ENCODE results near the gene EIF4G3. TPM values are rescaled to one million over a fixed set of nuclear protein-coding genes. Genes with fewer than 3 reads are reported as not detected.

The EIF4G3 gene
- polyA plus RNA-seq, 1 donor (not counting 4 experiments of a cell fraction or from before 2014, with no cell fraction given) = 44.6 TPM

DNA sequence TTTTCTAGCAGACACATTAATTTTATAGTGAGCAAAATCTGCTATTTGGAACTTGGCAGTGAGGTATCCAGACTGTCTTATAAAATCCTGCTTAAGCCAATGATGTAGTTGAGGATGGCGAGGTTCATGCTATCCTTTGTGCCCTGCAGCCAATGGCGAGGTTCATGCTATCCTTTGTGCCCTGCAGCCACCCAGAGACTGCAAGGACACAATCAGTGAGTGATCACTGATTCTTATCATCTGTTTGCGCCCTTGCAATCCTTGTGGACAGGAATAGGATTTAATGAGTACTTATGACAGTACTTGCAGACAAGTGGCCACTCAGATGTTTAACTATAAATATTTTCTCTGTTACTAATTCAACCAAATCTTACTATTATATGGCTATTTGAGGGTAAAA is 112.6 kb downstream of the EIF4G3 start:
- Histone ChIP-seq H3K4me3 (ENCODE audit: control insufficient read depth in 2 of 3, extremely low read depth in 1 of 3, insufficient read depth in 2 of 3, low read depth in 1 of 3, low read length in 3 of 3) (no peak overlapping the region), H3K9ac (ENCODE audit: control insufficient read depth, extremely low read depth, insufficient read depth, low read length) (no peak overlapping the region), H3K27me3 (ENCODE audit: control insufficient read depth, extremely low read depth, insufficient read depth, low read length) (no peaks in the 10 kb centered on the region), H3K9me1 (ENCODE audit: control insufficient read depth, extremely low read depth, insufficient read depth, low read length) (no peaks in the 10 kb centered on the region), H3K9me3 (ENCODE audit: control insufficient read depth, low read depth, low read length) (no peaks in the 10 kb centered on the region), H3K27ac (ENCODE audit: control insufficient read depth, insufficient read depth, low read length) (no peak overlapping the region), H4K20me1 (ENCODE audit: control insufficient read depth, extremely low read depth, insufficient read depth, low read length) (no peaks in the 10 kb centered on the region), H3K4me1 (ENCODE audit: control insufficient read depth, extremely low read depth, insufficient read depth, low read length) (no peaks in the 10 kb centered on the region), H3K36me3 (ENCODE audit: control insufficient read depth in 2 of 2, extremely low read depth in 1 of 2, insufficient read depth in 2 of 2, low read length in 2 of 2) (peaks cover 0 to 4% of the 10 kb centered on the region in 2 experiments), H2AFZ (ENCODE audit: control insufficient read depth, low read length) (no peak overlapping the region), H3K4me2 (ENCODE audit: control insufficient read depth, extremely low read depth, insufficient read depth, low read depth, low read length) (no peak overlapping the region), H3K79me2 (ENCODE audit: control insufficient read depth, insufficient read depth, low read length) (no peaks in the 10 kb centered on the region)
- dilution Hi-C loops (cut with MboI; ENCODE audit: extremely low pct_ligation_motif_present, low sequenced_read_pairs) = no loop called here
- DNase-seq (ENCODE audit: low read depth, low spot score) (no peak), FAIRE-seq (no peak)
- TF ChIP-seq, protein P1, sequence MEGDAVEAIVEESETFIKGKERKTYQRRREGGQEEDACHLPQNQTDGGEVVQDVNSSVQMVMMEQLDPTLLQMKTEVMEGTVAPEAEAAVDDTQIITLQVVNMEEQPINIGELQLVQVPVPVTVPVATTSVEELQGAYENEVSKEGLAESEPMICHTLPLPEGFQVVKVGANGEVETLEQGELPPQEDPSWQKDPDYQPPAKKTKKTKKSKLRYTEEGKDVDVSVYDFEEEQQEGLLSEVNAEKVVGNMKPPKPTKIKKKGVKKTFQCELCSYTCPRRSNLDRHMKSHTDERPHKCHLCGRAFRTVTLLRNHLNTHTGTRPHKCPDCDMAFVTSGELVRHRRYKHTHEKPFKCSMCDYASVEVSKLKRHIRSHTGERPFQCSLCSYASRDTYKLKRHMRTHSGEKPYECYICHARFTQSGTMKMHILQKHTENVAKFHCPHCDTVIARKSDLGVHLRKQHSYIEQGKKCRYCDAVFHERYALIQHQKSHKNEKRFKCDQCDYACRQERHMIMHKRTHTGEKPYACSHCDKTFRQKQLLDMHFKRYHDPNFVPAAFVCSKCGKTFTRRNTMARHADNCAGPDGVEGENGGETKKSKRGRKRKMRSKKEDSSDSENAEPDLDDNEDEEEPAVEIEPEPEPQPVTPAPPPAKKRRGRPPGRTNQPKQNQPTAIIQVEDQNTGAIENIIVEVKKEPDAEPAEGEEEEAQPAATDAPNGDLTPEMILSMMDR (optimal IDR thresholded peaks at IDR 0.05 in 1 of 3, IDR thresholded peaks at IDR 0.05 in 1 of 3, conservative IDR thresholded peaks at IDR 0.05 in 1 of 3; ENCODE audit: extremely low read depth in 1 of 3, insufficient read depth in 2 of 3, low read length in 3 of 3) = no peak
- no peak for TF ChIP-seq EZH2 (IDR thresholded peaks at IDR 0.05; ENCODE audit: low read length)

DNA sequence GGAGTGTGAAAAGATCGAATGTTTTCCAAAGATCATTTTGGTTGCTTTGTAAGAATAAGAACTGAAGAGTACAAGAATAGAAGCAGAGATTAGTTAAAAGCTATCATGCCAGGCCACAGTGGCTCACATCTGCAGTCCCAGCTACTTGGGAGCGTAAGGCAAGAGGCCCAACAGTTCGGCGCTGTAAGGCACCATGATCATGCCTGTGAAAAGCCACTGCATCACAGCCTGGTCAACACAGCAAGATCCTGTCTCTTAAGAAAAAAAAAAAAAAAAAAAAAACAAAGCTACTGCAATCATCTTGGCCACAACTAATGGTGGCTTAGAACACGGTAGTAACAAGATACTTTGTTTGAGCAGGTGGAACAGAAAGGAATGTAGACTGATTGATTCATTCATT is 116.2 kb downstream of the EIF4G3 start:
- Histone ChIP-seq H3K9ac (ENCODE audit: control insufficient read depth, extremely low read depth, insufficient read depth, low read length) (no peak overlapping the region), H3K79me2 (ENCODE audit: control insufficient read depth, insufficient read depth, low read length) (no peaks in the 10 kb centered on the region), H3K9me1 (ENCODE audit: control insufficient read depth, extremely low read depth, insufficient read depth, low read length) (no peaks in the 10 kb centered on the region), H3K27ac (ENCODE audit: control insufficient read depth, insufficient read depth, low read length) (no peak overlapping the region), H3K4me1 (ENCODE audit: control insufficient read depth, extremely low read depth, insufficient read depth, low read length) (peaks cover 8% of the 10 kb centered on the region), H3K36me3 (ENCODE audit: control insufficient read depth in 2 of 2, extremely low read depth in 1 of 2, insufficient read depth in 2 of 2, low read length in 2 of 2) (no peaks in the 10 kb centered on the region), H3K27me3 (ENCODE audit: control insufficient read depth, extremely low read depth, insufficient read depth, low read length) (no peaks in the 10 kb centered on the region), H3K4me2 (ENCODE audit: control insufficient read depth, extremely low read depth, insufficient read depth, low read depth, low read length) (no peak overlapping the region), H3K4me3 (ENCODE audit: control insufficient read depth in 2 of 3, extremely low read depth in 1 of 3, insufficient read depth in 2 of 3, low read depth in 1 of 3, low read length in 3 of 3) (no peak overlapping the region), H4K20me1 (ENCODE audit: control insufficient read depth, extremely low read depth, insufficient read depth, low read length) (no peaks in the 10 kb centered on the region), H2AFZ (ENCODE audit: control insufficient read depth, low read length) (no peak overlapping the region), H3K9me3 (ENCODE audit: control insufficient read depth, low read depth, low read length) (no peaks in the 10 kb centered on the region)
- FAIRE-seq (no peak), DNase-seq (ENCODE audit: low read depth, low spot score) (no peak)
- dilution Hi-C loops (cut with MboI; ENCODE audit: extremely low pct_ligation_motif_present, low sequenced_read_pairs) = no loop called here
- no peak for TF ChIP-seq EZH2 (IDR thresholded peaks at IDR 0.05; ENCODE audit: low read length)
- TF ChIP-seq, protein P1 (optimal IDR thresholded peaks at IDR 0.05 in 1 of 3, IDR thresholded peaks at IDR 0.05 in 1 of 3, conservative IDR thresholded peaks at IDR 0.05 in 1 of 3; ENCODE audit: extremely low read depth in 1 of 3, insufficient read depth in 2 of 3, low read length in 3 of 3) = no peak
